ENCODE results near the gene GRM7.

Gene GRM7

DNA sequence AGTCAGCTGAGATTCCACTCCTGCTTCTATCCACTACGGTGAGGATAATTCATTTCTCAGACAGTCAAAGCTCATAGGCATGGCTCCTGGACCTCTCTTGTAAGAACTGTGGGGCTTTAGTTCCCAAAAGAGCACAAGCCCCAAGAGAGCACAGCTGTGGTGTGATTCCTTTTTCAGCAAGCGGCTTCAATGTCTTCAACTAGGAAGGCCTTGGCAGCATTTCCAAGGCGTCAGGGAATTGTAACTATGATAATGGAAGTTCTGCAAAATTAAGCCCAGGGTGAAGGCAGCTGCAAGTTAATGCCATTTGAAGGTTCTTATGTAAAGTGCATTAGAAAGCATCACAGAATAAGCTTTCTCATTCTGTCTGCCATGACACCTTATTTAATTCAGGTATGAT, 657.1 kb downstream of the GRM7 start:
- ChIA-PET CTCF (interaction anchor here (0.6 to 1.4 kb wide), 6 partner anchors 17 to 1963 kb away, joined by 3 to 4 read pairs (median 3); no protein-coding TSS in a partner anchor), POLR2A (no interaction called here)
- peaks cover 0 to 3% (median 0%) of the 10 kb centered on the region in 5 experiments for H3K9me3 ChIP-seq (ENCODE audit: control extremely low read depth in 1 of 5, control insufficient read depth in 4 of 5, insufficient read depth in 2 of 5, low read depth in 1 of 5, low read length in 4 of 5)
- H3K36me3 ChIP-seq (ENCODE audit: control insufficient read depth in 4 of 4, insufficient read depth in 4 of 4, low read length in 3 of 4): no peaks in the 10 kb centered on the region
- 75% methylated on average over 2 of the region's 3 CpGs for WGBS (ENCODE audit: insufficient coverage)
- no peak overlapping the region for H3K4me3 ChIP-seq (ENCODE audit: control insufficient read depth in 1 of 7, extremely low read depth in 1 of 7, insufficient read depth in 4 of 7, low read depth in 2 of 7, low read length in 6 of 7)
- no peak for DNase-seq
- peaks cover 0 to 7% (median 0%) of the 10 kb centered on the region in 4 experiments for H3K4me1 ChIP-seq (ENCODE audit: control extremely low read depth in 1 of 4, control insufficient read depth in 4 of 4, insufficient read depth in 4 of 4, low read length in 3 of 4)
- no peaks in the 10 kb centered on the region for H3K27me3 ChIP-seq (replicated peaks in 2 of 5; ENCODE audit: control insufficient read depth in 4 of 5, insufficient read depth in 5 of 5, low read length in 4 of 5)
- no peak overlapping the region for H3K27ac ChIP-seq (ENCODE audit: insufficient read depth in 1 of 2, low read depth in 1 of 2, low read length in 2 of 2, poor library complexity in 1 of 2, severe bottlenecking in 2 of 2)

DNA sequence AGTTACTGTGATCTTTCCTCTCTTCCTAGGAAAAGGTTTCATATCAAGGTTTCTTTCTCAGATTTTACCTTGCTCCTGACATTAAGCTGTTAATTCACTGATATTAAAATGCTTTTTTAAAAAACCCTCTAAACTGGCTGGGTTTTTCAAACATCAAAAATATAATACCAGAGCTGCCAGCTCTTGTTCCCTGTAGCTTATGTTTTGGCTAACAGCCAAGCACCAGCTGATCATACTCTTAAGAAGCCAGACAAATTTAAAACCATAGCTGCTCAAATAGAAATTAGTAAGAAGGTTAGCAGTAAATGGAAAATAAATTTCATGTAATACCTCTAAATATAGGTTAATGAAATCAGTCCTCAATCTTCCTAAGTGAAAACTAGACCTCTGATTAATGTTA, 657.5 kb downstream of the GRM7 start:
- Histone ChIP-seq H3K4me3 (ENCODE audit: control insufficient read depth in 1 of 7, extremely low read depth in 1 of 7, insufficient read depth in 4 of 7, low read depth in 2 of 7, low read length in 6 of 7) (no peak overlapping the region), H3K9me3 (ENCODE audit: control extremely low read depth in 1 of 5, control insufficient read depth in 4 of 5, insufficient read depth in 2 of 5, low read depth in 1 of 5, low read length in 4 of 5) (peaks cover 0 to 3% (median 0%) of the 10 kb centered on the region in 5 experiments), H3K27me3 (replicated peaks in 2 of 5; ENCODE audit: control insufficient read depth in 4 of 5, insufficient read depth in 5 of 5, low read length in 4 of 5) (no peaks in the 10 kb centered on the region), H3K36me3 (ENCODE audit: control insufficient read depth in 4 of 4, insufficient read depth in 4 of 4, low read length in 3 of 4) (no peaks in the 10 kb centered on the region), H3K27ac (ENCODE audit: insufficient read depth in 1 of 2, low read depth in 1 of 2, low read length in 2 of 2, poor library complexity in 1 of 2, severe bottlenecking in 2 of 2) (no peak overlapping the region), H3K4me1 (ENCODE audit: control extremely low read depth in 1 of 4, control insufficient read depth in 4 of 4, insufficient read depth in 4 of 4, low read length in 3 of 4) (peaks cover 0 to 7% (median 0%) of the 10 kb centered on the region in 4 experiments)
- ChIA-PET CTCF (interaction anchor here (0.6 to 1.4 kb wide), 6 partner anchors 17 to 1963 kb away, joined by 3 to 4 read pairs (median 3); no protein-coding TSS in a partner anchor), POLR2A (no interaction called here)
- DNase-seq: peak; percentile 10 to 68 (median 56)

DNA sequence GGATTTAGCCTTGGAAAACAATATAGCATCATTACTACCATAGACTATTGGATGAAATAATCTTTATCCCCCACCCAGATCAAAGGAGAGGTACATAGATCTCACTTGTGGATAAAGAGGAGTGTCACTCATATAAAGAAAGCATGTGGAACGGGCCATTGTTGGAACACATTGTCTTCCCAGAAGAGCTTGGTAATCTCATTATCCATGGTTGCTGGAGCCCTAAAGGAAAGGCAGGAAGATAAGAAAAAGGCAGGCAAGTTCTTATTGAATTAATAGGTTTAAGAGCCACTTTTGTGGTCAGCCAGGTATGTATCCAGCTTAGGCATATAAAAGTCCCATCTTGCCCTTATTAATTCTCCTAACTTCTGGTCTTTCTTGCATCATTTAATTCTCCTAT, 659.1 kb downstream of the GRM7 start:
- CTCF ChIA-PET: interaction anchor here (1.1 kb wide), 1 partner anchor 10 kb away, joined by 3 read pairs; no protein-coding TSS in a partner anchor

DNA sequence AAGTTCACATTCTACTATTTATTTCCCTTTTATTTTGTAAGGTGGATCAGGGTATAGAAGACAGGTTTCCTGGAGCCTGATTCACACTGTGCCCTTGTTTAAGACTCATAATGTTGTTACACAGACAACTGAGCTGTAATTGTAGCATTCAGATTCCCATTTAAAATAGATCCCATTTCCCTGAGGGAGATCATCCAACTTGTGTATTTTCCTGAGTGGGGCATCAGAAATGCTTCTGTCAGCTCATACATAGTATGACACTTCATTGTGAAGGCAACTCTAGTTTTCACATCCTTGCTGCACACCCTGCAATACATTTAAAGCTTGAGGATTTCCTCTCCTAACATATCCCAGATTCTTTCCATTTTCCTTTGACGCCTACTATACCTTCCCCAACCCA, 659.7 kb downstream of the GRM7 start:
- H3K27ac ChIP-seq (ENCODE audit: insufficient read depth in 1 of 2, low read depth in 1 of 2, low read length in 2 of 2, poor library complexity in 1 of 2, severe bottlenecking in 2 of 2): no peak overlapping the region
- no peak overlapping the region for H3K4me3 ChIP-seq (ENCODE audit: control insufficient read depth in 1 of 7, extremely low read depth in 1 of 7, insufficient read depth in 4 of 7, low read depth in 2 of 7, low read length in 6 of 7)
- peaks cover 0 to 7% (median 0%) of the 10 kb centered on the region in 4 experiments for H3K4me1 ChIP-seq (ENCODE audit: control extremely low read depth in 1 of 4, control insufficient read depth in 4 of 4, insufficient read depth in 4 of 4, low read length in 3 of 4)
- DNase-seq: no peak
- CTCF ChIA-PET: interaction anchor here (1.1 kb wide), 1 partner anchor 11 kb away, joined by 3 read pairs; no protein-coding TSS in a partner anchor
- no peaks in the 10 kb centered on the region for H3K27me3 ChIP-seq (replicated peaks in 2 of 5; ENCODE audit: control insufficient read depth in 4 of 5, insufficient read depth in 5 of 5, low read length in 4 of 5)
- H3K9me3 ChIP-seq (ENCODE audit: control extremely low read depth in 1 of 5, control insufficient read depth in 4 of 5, insufficient read depth in 2 of 5, low read depth in 1 of 5, low read length in 4 of 5): peaks cover 0 to 4% (median 3%) of the 10 kb centered on the region in 5 experiments
- POLR2A ChIA-PET: no interaction called here
- WGBS (ENCODE audit: insufficient coverage): no CpG with 5 or more reads among the region's 1 CpG
- no peaks in the 10 kb centered on the region for H3K36me3 ChIP-seq (ENCODE audit: control insufficient read depth in 4 of 4, insufficient read depth in 4 of 4, low read length in 3 of 4)

More for the DNA sequence above, 659.1 kb downstream of the GRM7 start:
- Histone ChIP-seq H3K27me3 (replicated peaks in 2 of 5; ENCODE audit: control insufficient read depth in 4 of 5, insufficient read depth in 5 of 5, low read length in 4 of 5) (no peaks in the 10 kb centered on the region), H3K4me3 (ENCODE audit: control insufficient read depth in 1 of 7, extremely low read depth in 1 of 7, insufficient read depth in 4 of 7, low read depth in 2 of 7, low read length in 6 of 7) (no peak overlapping the region), H3K27ac (ENCODE audit: insufficient read depth in 1 of 2, low read depth in 1 of 2, low read length in 2 of 2, poor library complexity in 1 of 2, severe bottlenecking in 2 of 2) (no peak overlapping the region), H3K36me3 (ENCODE audit: control insufficient read depth in 4 of 4, insufficient read depth in 4 of 4, low read length in 3 of 4) (no peaks in the 10 kb centered on the region), H3K9me3 (ENCODE audit: control extremely low read depth in 1 of 5, control insufficient read depth in 4 of 5, insufficient read depth in 2 of 5, low read depth in 1 of 5, low read length in 4 of 5) (peaks cover 0 to 4% (median 3%) of the 10 kb centered on the region in 5 experiments), H3K4me1 (ENCODE audit: control extremely low read depth in 1 of 4, control insufficient read depth in 4 of 4, insufficient read depth in 4 of 4, low read length in 3 of 4) (peaks cover 0 to 7% (median 0%) of the 10 kb centered on the region in 4 experiments)
- WGBS (ENCODE audit: insufficient coverage): 100% methylated on average over 1 of the region's 1 CpG
- POLR2A ChIA-PET: no interaction called here
- no peak for DNase-seq

- ChIA-PET POLR2A (no interaction called here), CTCF (interaction anchor here (1.3 kb wide), 1 partner anchor 9 kb away, joined by 4 read pairs; no protein-coding TSS in a partner anchor)
- Histone ChIP-seq H3K36me3 (ENCODE audit: control insufficient read depth in 4 of 4, insufficient read depth in 4 of 4, low read length in 3 of 4) (no peaks in the 10 kb centered on the region), H3K4me1 (ENCODE audit: control extremely low read depth in 1 of 4, control insufficient read depth in 4 of 4, insufficient read depth in 4 of 4, low read length in 3 of 4) (no peaks in the 10 kb centered on the region), H3K9me3 (ENCODE audit: control extremely low read depth in 1 of 5, control insufficient read depth in 4 of 5, insufficient read depth in 2 of 5, low read depth in 1 of 5, low read length in 4 of 5) (no peaks in the 10 kb centered on the region), H3K27me3 (replicated peaks in 2 of 5; ENCODE audit: control insufficient read depth in 4 of 5, insufficient read depth in 5 of 5, low read length in 4 of 5) (no peaks in the 10 kb centered on the region), H3K27ac (ENCODE audit: insufficient read depth in 1 of 2, low read depth in 1 of 2, low read length in 2 of 2, poor library complexity in 1 of 2, severe bottlenecking in 2 of 2) (peak overlapping the region in 1 of 2 experiments; percentile 16), H3K4me3 (ENCODE audit: control insufficient read depth in 1 of 7, extremely low read depth in 1 of 7, insufficient read depth in 4 of 7, low read depth in 2 of 7, low read length in 6 of 7) (no peak overlapping the region)
- DNase-seq: no peak
Observed at GRCh38 chr3:7536510-7536909, 675.6 kb downstream of the GRM7 start.

DNA sequence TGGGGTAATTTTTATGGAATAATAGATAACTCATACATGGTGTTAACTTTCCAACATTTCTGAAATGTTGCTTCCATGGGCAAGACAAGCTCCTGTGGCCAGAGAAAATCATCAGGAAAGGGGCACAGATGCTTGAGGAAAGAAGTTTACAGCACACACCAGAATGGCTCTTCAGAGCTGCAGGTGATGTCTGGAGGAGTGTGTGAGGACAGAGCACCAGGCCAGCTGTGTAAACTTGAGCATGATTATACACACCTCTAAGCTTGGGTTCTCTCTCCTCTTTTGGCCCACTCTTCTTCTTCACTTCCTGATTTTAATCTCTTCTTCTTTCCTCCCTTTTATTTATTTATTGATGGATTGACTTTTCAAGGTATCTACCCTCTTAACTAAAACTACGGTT, 676.0 kb downstream of the GRM7 start:
- Histone ChIP-seq H3K4me3 (ENCODE audit: control insufficient read depth in 1 of 7, extremely low read depth in 1 of 7, insufficient read depth in 4 of 7, low read depth in 2 of 7, low read length in 6 of 7) (no peak overlapping the region), H3K27me3 (replicated peaks in 2 of 5; ENCODE audit: control insufficient read depth in 4 of 5, insufficient read depth in 5 of 5, low read length in 4 of 5) (no peaks in the 10 kb centered on the region), H3K9me3 (ENCODE audit: control extremely low read depth in 1 of 5, control insufficient read depth in 4 of 5, insufficient read depth in 2 of 5, low read depth in 1 of 5, low read length in 4 of 5) (no peaks in the 10 kb centered on the region), H3K27ac (ENCODE audit: insufficient read depth in 1 of 2, low read depth in 1 of 2, low read length in 2 of 2, poor library complexity in 1 of 2, severe bottlenecking in 2 of 2) (no peak overlapping the region), H3K4me1 (ENCODE audit: control extremely low read depth in 1 of 4, control insufficient read depth in 4 of 4, insufficient read depth in 4 of 4, low read length in 3 of 4) (no peaks in the 10 kb centered on the region), H3K36me3 (ENCODE audit: control insufficient read depth in 4 of 4, insufficient read depth in 4 of 4, low read length in 3 of 4) (no peaks in the 10 kb centered on the region)
- WGBS (ENCODE audit: insufficient coverage): no CpG with 5 or more reads among the region's 1 CpG
- ChIA-PET CTCF (interaction anchor here (1.3 kb wide), 1 partner anchor 9 kb away, joined by 4 read pairs; no protein-coding TSS in a partner anchor), POLR2A (no interaction called here)
- no peak for DNase-seq

DNA sequence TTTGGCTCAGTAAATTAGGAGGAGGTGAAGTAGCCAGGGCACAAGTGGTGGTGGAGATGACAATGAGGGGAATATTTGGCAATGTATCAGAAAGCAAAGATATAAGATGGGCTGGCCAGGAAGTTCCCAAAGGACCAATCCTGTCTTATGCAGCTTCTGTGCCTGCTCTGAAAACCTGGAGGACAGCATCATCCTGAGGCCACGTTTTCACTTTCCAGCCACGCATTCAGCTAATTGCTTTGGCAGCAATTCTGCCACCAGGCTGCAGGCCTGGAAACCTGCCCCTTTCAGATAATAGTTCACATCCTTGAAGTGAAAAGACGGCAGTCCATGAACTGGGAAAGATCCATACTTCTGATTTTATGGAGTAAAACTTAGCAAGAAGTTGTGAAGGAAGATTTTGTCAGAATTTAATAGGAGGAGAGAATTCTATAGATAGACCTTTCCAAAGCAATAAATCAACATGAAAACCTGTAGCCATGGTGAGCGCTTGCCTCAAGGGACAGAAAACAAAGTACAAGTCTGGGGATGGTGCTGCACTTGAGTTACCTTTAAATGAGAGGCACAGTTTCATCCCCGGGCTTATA, 682.5 kb downstream of the GRM7 start:
- 48% methylated on average over 4 of the region's 5 CpGs for WGBS (ENCODE audit: insufficient coverage)
- no peak overlapping the region for H3K27ac ChIP-seq (ENCODE audit: insufficient read depth in 1 of 2, low read depth in 1 of 2, low read length in 2 of 2, poor library complexity in 1 of 2, severe bottlenecking in 2 of 2)

More for the DNA sequence above, 682.5 kb downstream of the GRM7 start:
- Histone ChIP-seq H3K27me3 (replicated peaks in 2 of 5; ENCODE audit: control insufficient read depth in 4 of 5, insufficient read depth in 5 of 5, low read length in 4 of 5) (no peaks in the 10 kb centered on the region), H3K9me3 (ENCODE audit: control extremely low read depth in 1 of 5, control insufficient read depth in 4 of 5, insufficient read depth in 2 of 5, low read depth in 1 of 5, low read length in 4 of 5) (no peaks in the 10 kb centered on the region), H3K4me1 (ENCODE audit: control extremely low read depth in 1 of 4, control insufficient read depth in 4 of 4, insufficient read depth in 4 of 4, low read length in 3 of 4) (peaks cover 0 to 10% (median 0%) of the 10 kb centered on the region in 4 experiments), H3K36me3 (ENCODE audit: control insufficient read depth in 4 of 4, insufficient read depth in 4 of 4, low read length in 3 of 4) (no peaks in the 10 kb centered on the region), H3K4me3 (ENCODE audit: control insufficient read depth in 1 of 7, extremely low read depth in 1 of 7, insufficient read depth in 4 of 7, low read depth in 2 of 7, low read length in 6 of 7) (no peak overlapping the region)
- POLR2A ChIA-PET: no interaction called here
- CTCF ChIA-PET: interaction anchor here (0.9 to 1.5 kb wide), 3 partner anchors 15 to 259 kb away, joined by 3 read pairs; no protein-coding TSS in a partner anchor
- DNase-seq: no peak
